HG03045 (cell line): ENCODE results near the gene MEGF11.

ENCODE experiments used
- ATAC-seq: cut with Tn5 transposase; IDR thresholded peaks from one replicate; pipeline ENCODE4 v1.9.1; 2021; ENCODE audit warnings: mild to moderate bottlenecking, moderate library complexity; ENCODE audit not compliant: unreplicated experiment

MEGF11 gene

GRCh38 chr15:65926459-65926858, 327.1 kb downstream of the MEGF11 start:
- no peak for ATAC-seq

- ATAC-seq = no peak
Observed at GRCh38 chr15:65925338-65925737, 328.2 kb downstream of the MEGF11 start.

GRCh38 chr15:65924004-65924403, 329.5 kb downstream of the MEGF11 start:
- ATAC-seq = no peak

- no peak for ATAC-seq
Observed at GRCh38 chr15:65923264-65923663, 330.3 kb downstream of the MEGF11 start.

- no peak for ATAC-seq
Observed at GRCh38 chr15:65922621-65923020, 330.9 kb downstream of the MEGF11 start.

GRCh38 chr15:65921780-65922179, 331.8 kb downstream of the MEGF11 start:
- ATAC-seq = no peak

- ATAC-seq = no peak
Observed at GRCh38 chr15:65920825-65921309, 332.7 kb downstream of the MEGF11 start.

- no peak for ATAC-seq
Observed at GRCh38 chr15:65920121-65920520, 333.4 kb downstream of the MEGF11 start.

GRCh38 chr15:65919353-65919752, 334.2 kb downstream of the MEGF11 start:
- no peak for ATAC-seq

GRCh38 chr15:65918945-65919344, 334.6 kb downstream of the MEGF11 start:
- no peak for ATAC-seq

- ATAC-seq = no peak
Observed at GRCh38 chr15:65918357-65918920, 335.1 kb downstream of the MEGF11 start.

- ATAC-seq = no peak
Observed at GRCh38 chr15:65917936-65918335, 335.6 kb downstream of the MEGF11 start.

- no peak for ATAC-seq
Observed at GRCh38 chr15:65917407-65917756, 336.2 kb downstream of the MEGF11 start.

GRCh38 chr15:65916664-65917406, 336.7 kb downstream of the MEGF11 start:
- peak; percentile 79 for ATAC-seq

- ATAC-seq = no peak
Observed at GRCh38 chr15:65916041-65916663, 337.4 kb downstream of the MEGF11 start.

- no peak for ATAC-seq
Observed at GRCh38 chr15:65914981-65915925, 338.3 kb downstream of the MEGF11 start.

- ATAC-seq = no peak
Observed at GRCh38 chr15:65914386-65914785, 339.2 kb downstream of the MEGF11 start.

- no peak for ATAC-seq
Observed at GRCh38 chr15:65913631-65914199, 339.8 kb downstream of the MEGF11 start.

GRCh38 chr15:65912235-65912634, 341.3 kb downstream of the MEGF11 start:
- ATAC-seq = no peak

GRCh38 chr15:65910341-65910740, 343.2 kb downstream of the MEGF11 start:
- no peak for ATAC-seq

- no peak for ATAC-seq
Observed at GRCh38 chr15:65909831-65910230, 343.7 kb downstream of the MEGF11 start.
